Measurements from ENCODE around the gene PEX12.

DNA sequence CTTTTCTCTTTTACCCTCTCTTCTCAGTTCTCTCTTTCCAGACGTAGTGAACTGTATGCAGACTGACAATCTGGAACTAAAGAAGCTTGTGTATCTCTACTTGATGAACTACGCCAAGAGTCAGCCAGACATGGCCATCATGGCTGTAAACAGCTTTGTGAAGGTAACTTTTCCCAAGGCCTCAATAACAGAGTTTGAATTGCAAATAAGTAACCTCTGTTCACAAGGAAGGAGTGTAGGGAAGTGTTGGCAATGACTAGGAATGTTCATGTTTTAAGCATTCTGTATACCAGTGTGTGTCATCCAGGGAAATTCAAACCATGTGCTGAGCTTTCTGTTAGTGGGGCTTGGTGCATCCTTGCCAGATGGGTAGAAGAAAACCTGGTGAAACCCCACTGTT lies 27.3 kb upstream of the PEX12 start:
- TF ChIP-seq EP300 (IDR thresholded peaks at IDR 0.05) (no peak), POLR2AphosphoS5 (IDR thresholded peaks at IDR 0.05) (no peak), POLR2A (IDR thresholded peaks at IDR 0.05; ENCODE audit: low read depth) (no peak)
- TF ChIP-seq, protein P1, sequence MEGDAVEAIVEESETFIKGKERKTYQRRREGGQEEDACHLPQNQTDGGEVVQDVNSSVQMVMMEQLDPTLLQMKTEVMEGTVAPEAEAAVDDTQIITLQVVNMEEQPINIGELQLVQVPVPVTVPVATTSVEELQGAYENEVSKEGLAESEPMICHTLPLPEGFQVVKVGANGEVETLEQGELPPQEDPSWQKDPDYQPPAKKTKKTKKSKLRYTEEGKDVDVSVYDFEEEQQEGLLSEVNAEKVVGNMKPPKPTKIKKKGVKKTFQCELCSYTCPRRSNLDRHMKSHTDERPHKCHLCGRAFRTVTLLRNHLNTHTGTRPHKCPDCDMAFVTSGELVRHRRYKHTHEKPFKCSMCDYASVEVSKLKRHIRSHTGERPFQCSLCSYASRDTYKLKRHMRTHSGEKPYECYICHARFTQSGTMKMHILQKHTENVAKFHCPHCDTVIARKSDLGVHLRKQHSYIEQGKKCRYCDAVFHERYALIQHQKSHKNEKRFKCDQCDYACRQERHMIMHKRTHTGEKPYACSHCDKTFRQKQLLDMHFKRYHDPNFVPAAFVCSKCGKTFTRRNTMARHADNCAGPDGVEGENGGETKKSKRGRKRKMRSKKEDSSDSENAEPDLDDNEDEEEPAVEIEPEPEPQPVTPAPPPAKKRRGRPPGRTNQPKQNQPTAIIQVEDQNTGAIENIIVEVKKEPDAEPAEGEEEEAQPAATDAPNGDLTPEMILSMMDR (IDR thresholded peaks at IDR 0.05) = no peak
